ENCODE results near the gene SEC14L3.

SEC14L3 gene

GRCh38 chr22:30441088-30441487 is 30.7 kb downstream of the SEC14L3 start:
- DNase-seq, result no peak

GRCh38 chr22:30439836-30440235 is 32.0 kb downstream of the SEC14L3 start:
- DNase-seq, result no peak

- no peak for DNase-seq
These were observed 32.6 kb downstream of the SEC14L3 start for GRCh38 chr22:30439226-30439625.

- no peak for DNase-seq
These were observed 33.3 kb downstream of the SEC14L3 start for GRCh38 chr22:30438559-30438958.

- no peak for DNase-seq
These were observed 35.6 kb downstream of the SEC14L3 start for GRCh38 chr22:30436196-30436595.

GRCh38 chr22:30435674-30436126 is 36.1 kb downstream of the SEC14L3 start:
- DNase-seq, result no peak

GRCh38 chr22:30434843-30435242 is 37.0 kb downstream of the SEC14L3 start:
- no peak for DNase-seq

GRCh38 chr22:30433773-30434172 is 38.0 kb downstream of the SEC14L3 start:
- DNase-seq, result no peak

GRCh38 chr22:30433227-30433626 is 38.6 kb downstream of the SEC14L3 start:
- DNase-seq, result no peak

- DNase-seq, result no peak
These were observed 39.3 kb downstream of the SEC14L3 start for GRCh38 chr22:30432520-30432919.

- DNase-seq, result no peak
These were observed 39.7 kb downstream of the SEC14L3 start for GRCh38 chr22:30432096-30432495.

GRCh38 chr22:30430933-30431332 is 40.9 kb downstream of the SEC14L3 start:
- no peak for DNase-seq

GRCh38 chr22:30429887-30430286 is 41.9 kb downstream of the SEC14L3 start:
- DNase-seq, result no peak

- no peak for DNase-seq
These were observed 43.9 kb downstream of the SEC14L3 start for GRCh38 chr22:30427871-30428270.

- peak; percentile 32 to 42 for DNase-seq
These were observed 45.1 kb downstream of the SEC14L3 start for GRCh38 chr22:30426388-30427353.

GRCh38 chr22:30425616-30426387 is 46.0 kb downstream of the SEC14L3 start, which contains the start of gene MTFP1:
TSS of gene MTFP1 (plus strand) at chr22:30425768. CDS start at chr22:30425880, 112 bp downstream.
- DNase-seq, result peak; percentile 33 to 57

- no peak for DNase-seq
These were observed 46.5 kb downstream of the SEC14L3 start for GRCh38 chr22:30425327-30425615.

GRCh38 chr22:30424534-30425326 is 47.1 kb downstream of the SEC14L3 start:
- DNase-seq, result no peak

GRCh38 chr22:30423959-30424533 is 47.8 kb downstream of the SEC14L3 start:
- peak; percentile 99 for DNase-seq

GRCh38 chr22:30423301-30423958 is 48.4 kb downstream of the SEC14L3 start:
- DNase-seq, result no peak

GRCh38 chr22:30422481-30423300 is 49.1 kb downstream of the SEC14L3 start:
- DNase-seq, result no peak

Data from NCI-H1930 (cell line).